Activated CD8-positive, alpha-beta memory T cell treated with anti-CD3 and anti-CD28 coated beads, Interleukin-2, amount 50 U/mL, for 24 hours (primary cell): ENCODE measurements around the gene TPP2.
A peak's percentile ranks its signal among the peaks of the same experiment; 100 is the strongest.

Experiments
- DNase-seq: peaks from one replicate; pipeline ENCODE4 v3.0.0-alpha.2; 2020; ENCODE audit errors: extremely low read depth

Gene TPP2

DNA sequence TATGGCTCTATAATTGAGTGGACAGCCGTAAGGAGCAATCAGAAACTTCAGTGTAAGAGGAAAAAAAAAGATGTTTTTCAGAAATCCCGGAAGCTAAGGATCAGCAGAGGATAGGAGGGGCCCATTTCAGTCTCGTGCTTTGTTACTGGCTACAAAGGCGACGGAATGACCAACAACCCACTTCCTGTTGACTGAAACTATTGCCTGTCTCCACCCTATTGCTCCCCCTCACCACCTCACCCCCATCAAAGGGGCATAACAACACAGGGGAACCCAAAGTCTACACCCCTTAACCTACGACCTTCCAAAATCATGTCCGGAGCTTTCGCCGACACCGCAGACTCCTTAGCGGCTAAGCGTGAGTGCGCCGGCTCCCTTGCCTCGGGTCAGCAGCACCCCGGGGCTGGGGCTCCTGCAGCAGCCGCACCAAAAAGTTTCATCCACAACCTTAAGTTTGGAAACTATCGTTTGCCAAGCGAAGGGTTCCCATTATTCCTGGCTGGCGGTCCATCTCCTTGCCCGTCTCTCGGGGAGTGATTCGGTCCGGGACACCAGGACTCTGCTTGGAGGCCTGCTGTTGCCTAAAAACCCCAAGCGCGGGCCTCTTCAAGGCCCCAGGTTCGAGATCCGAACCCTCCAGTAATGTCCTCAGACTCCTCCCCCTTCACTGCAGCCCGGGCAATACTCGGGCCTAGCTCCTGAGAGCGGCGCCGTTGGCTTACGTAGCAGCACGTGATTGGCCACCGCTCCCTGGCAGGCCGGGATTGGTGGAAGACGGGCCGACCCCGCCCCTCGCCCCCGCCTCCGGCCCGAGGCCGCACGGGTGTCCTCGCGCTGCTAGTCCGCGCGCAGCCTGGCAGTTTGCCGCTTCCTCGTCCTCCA, at the start of gene TPP2:
Gene TPP2 (plus strand): TSS at position 840 of the 882 bp plus-strand sequence. CDS start 53 bp downstream, outside the sequence.
- DNase-seq, result peak; percentile 96

DNA sequence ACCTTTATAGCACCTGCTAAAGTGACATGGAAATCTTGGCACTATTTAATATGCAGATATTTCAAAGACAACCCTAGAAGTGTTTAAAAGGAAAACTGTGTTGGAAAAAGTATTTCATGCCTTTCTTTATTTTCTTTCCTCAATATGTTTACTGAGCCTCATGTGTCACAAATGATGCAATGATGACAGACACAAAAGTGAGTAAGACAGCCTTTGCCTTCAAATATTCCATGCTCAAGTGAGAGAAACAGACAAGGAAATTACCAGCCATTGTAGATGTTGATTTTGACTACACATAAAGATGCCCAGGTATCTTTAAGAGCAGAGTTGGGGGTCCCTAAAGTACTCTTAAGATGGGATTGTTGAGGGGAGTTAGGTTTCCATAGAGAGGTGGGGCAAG, 48.0 kb upstream of the TPP2 start:
- no peak for DNase-seq

GRCh38 chr13:102550507-102550906, 46.3 kb upstream of the TPP2 start:
- no peak for DNase-seq

DNA sequence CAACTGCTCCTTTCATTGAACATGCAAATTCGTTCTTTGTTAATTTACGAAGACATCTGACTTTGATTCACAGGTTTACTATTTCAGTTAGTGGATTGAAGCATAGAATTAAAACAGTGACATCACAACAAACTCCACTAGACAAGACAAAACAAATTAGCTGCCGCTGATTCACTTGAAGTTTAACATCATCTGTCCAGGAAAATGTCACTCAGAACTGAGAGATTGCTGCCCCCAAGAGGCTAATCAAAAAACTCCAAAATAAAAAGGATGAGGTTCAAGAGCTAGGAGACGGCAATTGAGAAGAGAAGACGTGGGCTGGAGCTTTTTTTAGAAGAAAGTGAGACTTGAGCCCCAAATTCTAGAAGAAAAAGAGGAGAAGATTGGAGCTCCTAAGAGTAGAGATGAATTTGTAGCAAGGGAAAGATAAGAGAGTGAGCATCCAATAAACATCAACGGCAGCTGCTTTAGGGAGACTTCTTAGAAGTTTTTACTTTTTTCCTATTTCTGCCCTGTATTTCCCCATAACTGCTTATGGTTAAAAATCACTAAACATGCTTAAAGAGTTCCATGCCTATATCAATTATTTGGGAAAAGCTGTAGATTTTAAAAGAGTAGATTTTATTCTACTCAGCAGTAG, 40.8 kb upstream of the TPP2 start:
- DNase-seq, result no peak

- no peak for DNase-seq
These were observed 40.0 kb upstream of the TPP2 start for GRCh38 chr13:102556806-102557205.

DNA sequence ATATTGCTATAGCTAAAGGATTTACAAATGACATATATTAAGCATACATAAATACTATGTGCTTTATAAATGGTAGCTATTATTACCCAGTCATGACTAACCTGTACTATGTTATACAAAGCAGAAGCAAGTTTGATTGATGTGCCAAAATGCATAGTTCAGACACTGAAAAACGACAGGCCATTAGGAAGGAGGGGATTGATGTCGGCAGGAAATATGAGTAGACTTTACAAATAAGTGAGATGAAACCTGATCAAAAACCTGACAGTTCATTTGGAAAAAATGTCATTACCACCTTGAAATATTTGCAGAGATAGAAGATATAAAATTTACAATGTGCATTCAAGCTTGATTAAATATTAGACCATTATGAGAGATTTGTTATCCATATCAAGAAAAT, 38.8 kb upstream of the TPP2 start:
- no peak for DNase-seq

GRCh38 chr13:102561933-102562332, 34.9 kb upstream of the TPP2 start:
- no peak for DNase-seq

DNA sequence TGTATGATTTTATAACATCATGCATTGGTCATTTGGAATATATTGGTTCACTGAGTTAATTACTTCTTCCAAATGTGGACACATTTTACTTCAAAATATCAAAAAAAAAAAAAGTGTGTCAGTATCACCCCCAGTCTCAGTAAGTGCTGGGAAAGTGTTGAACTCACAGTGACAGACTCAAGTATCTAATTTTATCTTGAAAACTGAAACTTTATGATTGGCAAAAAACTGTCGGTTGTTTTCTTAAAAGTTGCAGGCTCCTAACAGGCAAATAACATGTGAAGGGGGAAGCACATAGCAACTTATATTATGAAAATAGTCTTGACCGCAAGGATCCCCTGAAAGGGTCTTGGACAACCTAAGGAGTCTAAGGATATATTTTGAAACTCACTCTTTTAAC, 33.5 kb upstream of the TPP2 start:
- no peak for DNase-seq

- no peak for DNase-seq
These were observed 32.2 kb upstream of the TPP2 start for GRCh38 chr13:102564564-102564963.

- DNase-seq, result no peak
These were observed 30.3 kb upstream of the TPP2 start for GRCh38 chr13:102566513-102566912.

- DNase-seq, result no peak
These were observed 28.9 kb upstream of the TPP2 start for GRCh38 chr13:102567857-102568256.

GRCh38 chr13:102569488-102569887, 27.3 kb upstream of the TPP2 start:
- DNase-seq, result no peak

GRCh38 chr13:102571075-102571474, 25.7 kb upstream of the TPP2 start:
- no peak for DNase-seq

DNA sequence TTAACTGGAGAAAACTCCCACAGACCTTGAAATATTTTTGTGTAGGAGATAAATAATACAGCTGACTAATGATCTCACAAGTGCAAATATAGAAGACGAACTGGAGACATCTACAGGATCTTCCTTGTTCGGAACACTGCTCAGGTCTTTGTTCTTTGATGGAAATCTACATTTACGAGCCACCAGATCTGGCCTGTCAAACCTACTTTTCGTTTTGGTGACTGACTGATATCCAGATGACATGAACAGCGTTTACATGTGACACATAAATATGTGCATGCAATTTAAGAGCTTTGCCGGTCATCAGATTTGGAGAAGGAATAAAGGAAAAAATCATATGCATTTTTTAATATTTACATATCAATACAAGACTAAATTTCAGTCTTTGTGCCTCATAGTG, 24.5 kb upstream of the TPP2 start:
- no peak for DNase-seq

DNA sequence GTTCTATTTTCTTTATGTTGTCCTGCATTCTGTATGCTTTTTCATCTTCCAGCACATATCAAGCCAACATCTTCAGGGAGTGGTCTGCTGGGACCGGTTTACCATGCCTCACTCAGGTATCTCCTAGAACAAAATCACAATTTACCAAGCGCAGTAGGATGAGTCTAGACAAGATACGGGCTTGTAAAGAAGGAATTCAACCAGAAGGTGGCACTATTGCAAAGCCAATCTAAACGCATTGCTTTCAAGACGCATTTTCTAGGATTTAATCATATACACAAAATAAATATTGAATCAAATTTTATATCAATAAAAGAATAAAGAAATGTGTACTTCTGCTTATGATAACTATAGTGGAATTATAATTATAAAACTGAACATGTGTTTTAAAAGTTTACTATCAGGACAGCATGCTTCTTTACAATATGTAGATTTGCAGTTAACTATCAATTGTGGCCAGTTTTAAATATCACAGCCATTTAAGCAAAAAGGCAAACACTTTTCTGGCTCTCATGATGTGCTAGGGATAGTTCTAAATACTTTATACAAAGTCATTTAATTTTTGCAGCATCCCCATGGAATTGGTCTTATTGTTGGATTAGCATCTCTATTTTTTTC, 16.1 kb upstream of the TPP2 start:
- DNase-seq, result no peak

DNA sequence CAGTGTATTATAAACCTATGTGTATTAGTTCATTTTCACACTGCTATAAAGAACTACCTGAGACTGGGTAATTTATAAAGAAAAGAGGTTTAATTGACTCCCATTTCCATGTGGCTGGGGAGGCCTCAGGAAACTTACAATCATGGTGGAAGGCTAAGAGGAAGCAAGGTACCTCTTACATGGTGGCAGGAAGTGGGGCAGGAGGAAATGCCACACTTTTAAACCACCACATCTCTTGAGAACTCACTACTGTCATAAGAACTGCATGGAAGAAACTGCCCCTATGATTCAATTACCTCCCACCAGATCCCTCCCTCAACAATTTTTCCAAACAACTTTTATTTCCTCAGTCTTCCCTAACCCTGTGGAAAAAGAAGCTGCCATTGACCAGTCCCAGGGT, 14.5 kb upstream of the TPP2 start:
- no peak for DNase-seq

GRCh38 chr13:102584434-102584833, 12.4 kb upstream of the TPP2 start:
- no peak for DNase-seq

DNA sequence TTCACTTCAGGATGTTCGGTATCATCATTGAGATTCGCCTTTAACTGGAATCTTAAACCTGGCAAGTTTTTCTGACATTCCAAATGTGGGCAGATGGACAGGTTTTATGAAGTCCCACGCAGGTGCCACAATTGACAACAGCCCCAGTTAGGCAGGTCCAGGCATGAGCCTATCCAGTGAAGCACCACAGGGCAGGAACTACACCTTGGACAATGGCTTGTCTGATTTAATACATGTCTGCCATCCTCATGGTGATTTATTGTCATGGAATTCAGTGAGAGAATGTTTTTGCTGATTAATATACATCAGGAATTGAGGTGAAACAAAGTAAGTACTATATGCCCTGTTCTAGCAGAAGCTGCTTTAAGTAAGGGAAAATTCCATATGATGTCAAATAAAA, 10.2 kb upstream of the TPP2 start:
- DNase-seq, result no peak

- DNase-seq, result no peak
These were observed 8.9 kb upstream of the TPP2 start for GRCh38 chr13:102587916-102588315.

DNA sequence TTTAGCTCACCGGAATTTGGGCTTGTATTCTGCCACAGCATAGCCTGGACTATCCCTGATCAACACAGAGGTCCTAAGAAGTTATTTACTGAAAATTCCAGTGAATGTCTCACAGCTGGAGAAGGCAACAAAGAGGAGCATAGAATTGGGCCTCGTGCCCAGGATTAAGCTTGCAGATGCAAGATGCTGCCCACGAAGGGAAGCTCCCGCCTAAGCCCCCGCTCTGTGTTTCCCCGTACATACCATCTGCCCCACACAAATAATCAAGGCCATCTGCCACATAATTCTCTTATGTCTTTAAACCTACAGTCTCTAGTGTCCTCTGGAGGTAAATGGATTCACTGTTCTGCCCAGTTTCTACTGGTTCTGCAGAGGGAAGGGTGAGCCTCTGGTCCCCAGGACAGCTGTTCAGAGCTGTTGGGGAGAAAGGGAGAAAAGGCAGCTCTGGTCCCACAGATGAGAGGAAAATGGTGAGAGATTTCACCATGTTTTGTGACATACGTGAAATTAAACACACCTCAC, 7.4 kb upstream of the TPP2 start:
- no peak for DNase-seq

- peak; percentile 61 for DNase-seq
These were observed 4.6 kb upstream of the TPP2 start for GRCh38 chr13:102591988-102592781.

DNA sequence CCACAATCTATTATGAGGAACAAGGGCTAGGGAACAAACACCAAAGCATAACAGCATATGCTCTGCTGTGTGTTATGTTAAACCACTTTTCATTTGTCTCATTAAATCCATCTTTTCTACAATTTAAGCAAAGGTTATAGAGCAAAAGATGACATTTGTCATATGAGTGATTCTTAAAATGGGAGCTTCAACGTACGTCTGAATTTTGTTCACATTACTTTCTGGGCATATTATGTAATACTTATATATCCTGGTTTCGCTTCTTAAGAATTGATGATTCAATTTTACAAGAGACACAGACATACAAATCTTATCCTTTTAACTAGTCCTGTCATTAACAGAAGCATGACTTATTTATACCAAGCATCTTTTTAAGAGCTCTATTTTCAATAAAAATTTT, 3.3 kb upstream of the TPP2 start:
- no peak for DNase-seq
